ENCODE measurements around the gene AQP2.

The AQP2 gene, protein sequence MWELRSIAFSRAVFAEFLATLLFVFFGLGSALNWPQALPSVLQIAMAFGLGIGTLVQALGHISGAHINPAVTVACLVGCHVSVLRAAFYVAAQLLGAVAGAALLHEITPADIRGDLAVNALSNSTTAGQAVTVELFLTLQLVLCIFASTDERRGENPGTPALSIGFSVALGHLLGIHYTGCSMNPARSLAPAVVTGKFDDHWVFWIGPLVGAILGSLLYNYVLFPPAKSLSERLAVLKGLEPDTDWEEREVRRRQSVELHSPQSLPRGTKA

GRCh38 chr12:49950273-49951251, at the start of gene AQP2:
Gene AQP2 (plus strand): TSS chr12:49950737. CDS start chr12:49950831, 94 bp downstream.
- no peak for DNase-seq

DNA sequence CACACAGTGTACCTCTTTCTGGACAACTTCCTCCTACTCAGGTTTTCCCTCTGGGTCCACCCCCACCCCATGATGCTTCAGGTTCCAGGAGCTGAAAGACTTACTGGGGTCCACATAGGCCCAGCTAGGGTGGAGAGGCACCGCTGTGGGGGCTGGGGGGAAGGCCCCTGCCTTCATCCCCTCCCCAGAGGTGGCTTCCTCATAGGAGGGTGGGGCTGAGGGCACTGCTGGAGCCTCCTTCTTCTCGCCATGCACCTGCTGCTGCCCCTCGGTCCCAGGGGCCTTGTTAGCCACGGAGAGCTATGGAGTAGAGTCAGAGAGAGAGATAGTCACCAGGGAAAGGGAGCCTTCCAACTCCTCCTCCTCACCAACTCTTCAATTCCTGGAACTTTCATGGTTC, 49.5 kb upstream of the AQP2 start:
- no peak for DNase-seq

DNA sequence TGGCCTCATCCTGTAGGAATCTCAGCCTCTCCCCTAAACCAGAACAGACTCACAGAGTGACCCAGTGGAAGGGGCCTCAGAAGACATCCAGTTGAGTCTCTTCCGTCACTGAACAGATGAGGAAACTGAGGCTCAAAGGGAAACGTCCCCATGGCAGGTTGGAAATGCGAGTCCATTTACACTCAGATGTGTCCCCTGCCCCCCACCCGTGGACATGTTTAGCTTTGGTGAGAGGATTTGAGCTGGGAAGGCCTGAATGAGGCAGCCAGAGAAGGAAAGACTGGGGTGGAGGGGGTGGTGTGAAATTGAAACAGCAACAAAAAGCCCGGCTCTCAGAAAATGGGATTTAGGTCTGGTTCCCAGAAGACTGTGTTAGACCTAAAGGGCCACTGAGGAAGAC, 48.6 kb upstream of the AQP2 start:
- no peak for DNase-seq

GRCh38 chr12:49902399-49903350, 47.9 kb upstream of the AQP2 start:
- DNase-seq: no peak

DNA sequence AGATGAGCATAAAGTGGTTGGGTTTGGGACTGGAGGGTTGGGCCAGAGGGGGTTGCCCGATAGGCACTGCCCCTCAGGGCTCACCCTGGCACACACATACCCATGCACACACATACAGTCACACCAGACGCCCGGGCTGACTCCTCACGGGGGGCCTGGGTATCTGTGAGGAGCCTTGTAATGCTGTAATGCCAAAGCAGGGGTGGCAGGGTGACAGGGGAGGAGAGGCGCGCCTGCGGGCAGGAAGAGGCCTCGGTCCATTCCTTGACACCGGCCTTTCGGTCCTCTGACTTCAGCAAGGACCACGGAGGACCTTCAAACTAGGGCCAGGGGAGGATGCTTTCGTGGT, 47.2 kb upstream of the AQP2 start:
- DNase-seq: no peak

- DNase-seq: peak; percentile 53
Observed at GRCh38 chr12:49903700-49904423, 46.7 kb upstream of the AQP2 start, which contains the start of gene FAIM2. Gene FAIM2 (minus strand): TSS chr12:49903900. CDS start chr12:49903792, 108 bp downstream.

DNA sequence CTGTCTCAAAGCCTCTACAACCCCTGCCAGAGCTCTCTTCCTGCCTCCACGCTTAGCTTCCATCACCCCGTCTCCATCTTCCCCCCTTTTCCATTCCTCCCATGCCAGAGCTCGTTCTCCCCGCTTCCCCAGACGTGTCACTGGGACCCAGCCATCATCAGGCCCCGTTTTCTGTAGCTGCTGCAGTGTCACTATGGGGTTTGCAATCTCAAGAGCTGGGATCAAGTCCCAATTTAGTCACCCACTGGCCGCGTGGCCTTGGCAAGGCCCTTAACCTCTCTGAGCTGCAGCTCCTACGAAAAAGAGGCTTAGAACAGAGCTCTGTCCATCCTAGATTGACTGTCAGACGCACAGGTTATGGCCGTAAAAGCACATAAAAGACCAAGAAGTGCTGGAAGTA, 45.9 kb upstream of the AQP2 start:
- DNase-seq: no peak

DNA sequence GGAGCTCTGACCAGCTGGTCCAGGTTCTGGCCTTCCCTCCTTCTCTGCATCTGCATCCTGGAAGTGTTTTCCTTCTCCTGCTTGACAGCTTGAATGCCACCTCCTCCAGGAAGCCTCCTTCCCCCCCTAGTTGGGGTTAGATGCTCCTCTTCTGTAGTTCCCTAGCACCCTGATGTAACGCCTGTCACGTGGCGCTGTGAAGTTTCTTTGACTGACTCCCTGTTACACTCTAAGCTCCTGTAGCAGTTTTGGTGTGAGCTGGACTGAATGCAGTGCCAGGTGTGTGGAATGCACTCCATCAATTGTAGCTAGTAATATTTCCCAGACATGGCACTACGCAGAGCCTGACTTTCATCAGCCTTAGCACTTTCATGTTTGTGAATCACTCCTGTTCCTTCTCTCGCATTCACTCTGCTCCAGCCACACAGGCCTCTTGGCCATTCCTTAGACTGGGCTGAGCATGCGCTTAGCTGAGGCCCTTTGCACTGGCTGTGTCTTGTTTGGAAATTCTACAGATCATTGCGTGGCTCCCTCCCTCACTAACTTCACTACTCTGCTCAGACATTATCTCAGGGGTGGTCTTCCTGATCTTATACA, 44.7 kb upstream of the AQP2 start:
- DNase-seq: no peak

- no peak for DNase-seq
Observed at GRCh38 chr12:49907352-49907751, 43.2 kb upstream of the AQP2 start.

DNA sequence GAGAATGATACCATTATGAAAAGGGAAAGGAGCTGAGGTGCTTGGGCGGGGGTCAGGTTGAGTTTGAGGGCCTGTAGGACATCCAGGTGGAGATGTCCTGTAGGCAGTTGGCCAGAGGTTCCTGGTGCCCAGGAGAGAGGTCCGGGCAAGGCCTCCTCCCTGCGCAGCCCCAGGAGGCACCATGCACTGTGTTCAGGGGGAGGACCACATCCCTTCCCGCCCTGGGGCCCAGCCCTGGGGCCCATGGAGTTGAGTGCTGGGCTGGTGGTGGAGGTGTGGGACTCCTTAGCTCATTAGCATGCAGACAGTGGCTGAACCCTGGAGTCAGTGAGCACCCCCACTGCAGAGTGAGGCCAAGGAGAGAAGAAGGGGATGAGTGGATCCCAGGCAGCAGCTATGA, 41.2 kb upstream of the AQP2 start:
- no peak for DNase-seq

DNA sequence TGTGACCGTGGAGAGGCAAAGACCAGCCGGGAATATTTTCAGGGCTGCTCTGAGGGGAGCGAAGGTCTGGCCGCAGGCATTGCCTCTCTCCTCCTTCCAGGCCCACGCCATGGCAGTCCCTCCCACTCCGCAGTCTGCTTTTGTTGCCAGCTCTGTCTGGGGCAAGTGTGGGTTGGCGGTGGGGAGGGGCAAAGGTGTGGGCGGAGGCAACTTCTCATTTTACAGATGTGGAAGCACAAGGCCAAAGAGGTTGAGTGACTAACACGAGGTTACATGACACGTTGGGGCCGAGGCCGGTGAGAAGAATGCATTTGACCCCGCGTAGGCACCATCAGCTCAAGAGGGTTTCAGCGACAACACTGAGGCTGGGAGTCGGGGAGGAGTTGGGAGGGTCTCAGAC, 40.7 kb upstream of the AQP2 start:
- DNase-seq: no peak

DNA sequence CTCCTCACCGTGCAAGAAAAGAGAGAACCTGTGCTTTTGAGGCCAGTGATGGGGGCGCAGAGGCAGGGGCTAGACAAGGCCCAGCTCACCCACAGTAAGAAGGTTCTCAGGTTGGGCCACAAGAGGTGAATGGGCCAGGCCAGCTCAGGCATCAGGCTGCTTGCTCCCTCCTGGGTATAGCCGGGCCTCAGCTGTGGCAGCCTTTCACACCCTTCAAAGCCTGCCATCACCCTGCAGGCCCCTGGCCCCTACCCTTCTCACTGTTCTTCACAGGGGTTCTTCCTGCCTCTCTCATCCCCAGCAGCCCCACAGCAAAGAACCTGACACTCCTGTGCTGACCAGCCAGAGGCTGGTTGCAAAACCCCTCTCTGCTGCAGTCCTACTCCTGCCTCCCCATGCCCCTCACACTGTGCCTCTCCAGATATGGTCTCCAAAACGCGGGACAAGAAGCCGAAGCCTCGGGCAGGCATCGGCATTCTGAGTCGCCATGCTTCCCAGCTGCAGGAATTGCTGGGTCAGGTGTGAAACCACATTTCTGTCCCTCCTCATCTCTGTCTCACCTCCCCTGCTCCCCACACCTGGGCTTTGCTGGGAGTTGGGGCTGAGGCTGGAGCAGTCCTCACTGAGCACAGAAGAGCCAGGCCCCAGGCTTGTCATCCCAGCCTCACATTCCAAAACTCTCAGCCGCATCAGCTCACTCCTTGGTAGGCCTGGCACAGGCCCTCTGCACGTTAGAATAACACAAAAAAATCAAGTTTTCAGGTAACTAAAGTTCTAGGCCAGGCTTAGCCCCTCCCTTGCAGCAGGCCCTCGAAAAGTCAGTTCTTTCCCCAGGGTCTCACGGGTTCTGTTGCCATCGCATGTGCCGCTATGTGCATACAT, 40.0 kb upstream of the AQP2 start:
- DNase-seq: no peak

DNA sequence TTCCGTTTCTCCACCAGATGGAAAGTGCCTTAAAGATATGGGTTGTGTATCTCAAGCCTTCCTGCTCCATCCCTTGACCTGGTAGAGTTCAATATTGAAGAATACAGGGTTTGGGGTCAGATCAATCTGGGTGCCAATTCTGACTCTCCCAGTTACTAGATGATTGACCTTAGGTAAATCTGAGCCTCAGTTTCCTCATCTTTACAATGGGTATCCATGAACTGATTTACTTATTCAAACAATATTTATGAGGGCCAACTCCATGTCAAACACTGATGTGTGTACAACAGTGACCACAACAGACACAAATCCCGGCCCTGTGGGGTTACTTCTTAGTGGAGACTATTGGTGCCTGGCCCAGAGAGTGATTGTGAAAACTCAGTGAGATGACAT, 39.3 kb upstream of the AQP2 start:
- DNase-seq: no peak

DNA sequence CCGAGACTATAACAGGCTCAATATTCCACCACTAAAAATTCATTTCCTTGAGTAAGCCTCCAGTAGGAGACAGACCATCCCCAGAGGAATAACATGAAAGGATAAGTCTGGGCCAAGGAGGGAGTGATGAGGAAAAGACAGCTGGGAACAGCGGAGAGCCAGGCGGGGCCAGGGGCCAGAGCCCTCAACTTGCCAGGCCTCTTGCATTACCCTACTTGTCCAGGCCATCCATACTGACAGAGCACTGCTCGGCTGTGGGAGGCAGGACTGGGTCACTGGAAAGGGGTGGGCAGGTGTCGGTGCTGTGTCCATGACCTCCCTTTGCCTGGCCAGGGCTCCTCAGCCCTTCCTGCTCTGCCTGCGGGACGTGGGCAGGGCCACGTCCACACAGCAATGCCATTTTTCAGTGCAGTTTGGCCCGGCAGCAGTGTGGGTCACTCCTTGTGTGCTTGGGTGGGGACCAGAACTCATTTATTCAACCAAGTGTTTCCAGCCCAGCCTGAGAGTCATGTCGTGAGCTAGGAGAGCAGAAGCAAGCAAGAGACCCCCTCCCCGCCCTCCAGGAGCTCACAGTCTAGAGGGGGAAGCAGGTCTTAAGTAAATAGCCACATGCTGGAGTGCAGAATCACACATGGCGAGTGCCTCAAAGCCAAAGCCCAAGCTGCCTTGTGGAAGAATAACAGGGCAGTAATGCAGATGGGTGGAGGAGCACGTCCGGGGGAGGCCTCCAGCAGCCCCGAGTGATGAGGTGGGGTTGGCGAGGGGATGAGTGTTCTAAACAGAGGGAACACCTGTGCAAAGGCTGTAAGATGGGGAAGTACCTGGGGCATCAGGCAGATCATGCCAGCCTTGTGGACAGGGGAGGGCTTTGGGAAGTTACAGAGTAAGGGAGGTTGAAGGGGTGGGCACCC, 37.9 kb upstream of the AQP2 start:
- no peak for DNase-seq

GRCh38 chr12:49916129-49916919, 34.2 kb upstream of the AQP2 start:
- no peak for DNase-seq

DNA sequence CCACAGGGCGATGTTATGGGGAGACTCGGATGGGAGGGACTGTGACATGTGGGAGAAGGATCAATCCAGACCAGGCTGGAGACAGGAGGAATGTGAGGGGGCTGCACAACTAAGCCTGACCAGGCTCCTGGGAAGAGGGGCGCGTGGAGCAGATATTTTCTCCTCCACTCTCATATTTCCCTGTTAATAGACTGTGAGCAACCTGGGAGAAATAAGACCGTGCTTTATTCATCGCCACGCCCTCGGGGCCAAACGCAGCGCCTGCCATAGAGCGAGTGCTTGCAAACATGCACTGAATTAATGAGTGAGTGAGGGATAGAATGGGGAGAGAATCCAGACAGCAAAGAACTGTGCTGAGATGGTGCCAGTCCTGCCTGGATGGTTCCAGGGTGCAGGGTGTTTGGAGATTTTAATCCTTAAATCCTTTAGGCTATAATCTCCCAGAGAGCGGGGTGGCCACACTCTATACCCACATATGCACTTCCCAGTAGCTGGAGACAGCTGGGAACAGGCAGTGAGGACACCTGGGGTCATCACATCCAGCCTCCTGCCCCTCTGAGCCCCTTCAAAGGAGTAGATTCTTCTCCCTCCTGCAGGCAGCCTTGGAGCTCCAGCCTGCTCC, 33.3 kb upstream of the AQP2 start:
- no peak for DNase-seq

GRCh38 chr12:49917788-49918173, 32.8 kb upstream of the AQP2 start:
- DNase-seq: peak; percentile 59

GRCh38 chr12:49920241-49920914, 30.2 kb upstream of the AQP2 start:
- DNase-seq: no peak
